Dedifferentiated amniotic fluid mesenchymal stem cell (primary cell): ENCODE measurements around the gene ADRB1.

Source experiments
- DNase-seq: peaks from one replicate; pipeline ENCODE4 v3.0.0-alpha.2; 2016; ENCODE audit errors: extremely low spot score

ADRB1 gene

DNA sequence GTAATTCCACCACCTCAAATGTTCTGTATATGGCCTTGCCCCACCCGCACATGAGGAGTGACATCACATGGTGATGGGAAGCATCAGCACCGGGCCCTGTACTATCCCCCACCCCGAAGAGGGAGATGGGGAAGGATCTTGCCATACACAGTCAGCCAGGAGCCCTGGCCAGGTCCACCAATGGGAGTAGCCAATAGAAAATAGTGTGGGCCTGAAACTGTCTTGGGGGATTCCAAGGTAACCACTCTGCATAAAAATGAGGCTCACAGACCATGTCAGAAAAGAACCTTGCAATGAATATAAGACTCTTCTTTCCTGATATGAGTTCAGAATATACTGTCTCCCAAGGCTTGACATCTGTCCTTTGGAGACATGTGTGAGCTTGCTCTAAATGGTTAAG, 51.1 kb downstream of the ADRB1 start:
- DNase-seq: no peak

DNA sequence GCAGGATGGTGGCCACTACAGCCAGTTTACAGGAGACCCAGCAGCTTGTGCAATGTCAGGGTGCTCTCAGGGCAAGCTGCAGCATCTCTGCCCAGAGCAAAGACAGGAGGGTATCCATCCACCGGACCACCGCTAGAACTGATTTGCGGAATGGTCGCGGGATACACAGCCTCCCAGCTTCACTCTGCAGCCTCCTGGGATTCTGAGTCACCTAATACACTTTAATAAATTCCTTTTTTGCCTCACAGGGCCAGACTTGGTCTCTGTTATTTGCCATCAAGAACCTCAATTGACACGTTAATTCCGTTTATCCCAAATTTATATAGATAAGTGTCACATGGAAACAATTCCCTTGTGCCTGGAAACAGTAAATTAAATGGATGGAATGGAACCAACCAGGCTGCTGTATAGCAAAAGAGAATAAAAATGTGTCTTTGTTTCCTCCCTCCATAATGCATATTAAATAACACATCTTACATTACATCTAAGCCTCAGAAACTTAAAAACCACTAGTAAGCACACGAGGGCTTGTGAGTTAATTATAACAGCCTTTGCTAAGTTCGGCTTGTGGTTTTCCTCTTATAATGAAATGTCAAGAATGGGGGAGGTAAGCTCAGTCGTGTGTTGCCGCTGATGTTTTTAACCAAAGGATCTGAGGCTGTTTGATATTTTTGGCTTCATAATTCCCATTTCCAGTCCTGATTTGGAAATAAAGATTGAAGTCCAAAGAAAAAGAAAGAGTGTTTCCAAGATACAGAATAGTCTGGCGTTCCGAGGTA, 52.1 kb downstream of the ADRB1 start:
- DNase-seq: no peak
